ENCODE measurements around the gene DNAJB8.

DNA sequence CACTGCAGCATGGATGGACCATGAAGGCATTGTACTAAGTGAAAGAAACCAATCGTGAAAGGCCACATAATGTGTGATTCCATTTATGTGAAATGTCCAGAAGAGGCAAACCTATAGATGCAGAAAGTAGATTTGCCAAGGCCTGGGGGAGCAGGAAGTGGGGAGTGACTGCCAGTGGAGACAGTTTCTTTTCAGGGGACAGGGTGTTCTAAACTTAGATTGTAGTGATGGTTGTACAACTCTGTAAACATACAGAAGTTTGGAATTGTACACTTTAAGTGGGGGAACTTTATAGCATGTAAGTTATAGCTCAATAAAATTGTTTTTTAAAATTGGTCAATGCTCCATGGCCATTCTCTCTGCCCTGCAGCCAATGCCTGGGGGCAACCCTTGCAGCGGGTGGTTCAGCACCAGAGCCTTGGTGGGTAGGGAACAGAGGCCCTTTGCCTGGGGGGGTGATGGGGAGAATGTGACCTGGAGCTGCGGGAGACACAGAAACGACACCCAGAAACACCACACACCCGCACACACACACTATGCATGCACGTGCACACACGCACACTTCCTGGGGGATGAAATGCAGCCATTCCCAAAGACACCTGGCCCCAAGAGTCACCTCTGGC lies 43.1 kb downstream of the DNAJB8 start:
- no peak for TF ChIP-seq POLR2A (IDR thresholded peaks at IDR 0.05)
- TF ChIP-seq, protein P1, sequence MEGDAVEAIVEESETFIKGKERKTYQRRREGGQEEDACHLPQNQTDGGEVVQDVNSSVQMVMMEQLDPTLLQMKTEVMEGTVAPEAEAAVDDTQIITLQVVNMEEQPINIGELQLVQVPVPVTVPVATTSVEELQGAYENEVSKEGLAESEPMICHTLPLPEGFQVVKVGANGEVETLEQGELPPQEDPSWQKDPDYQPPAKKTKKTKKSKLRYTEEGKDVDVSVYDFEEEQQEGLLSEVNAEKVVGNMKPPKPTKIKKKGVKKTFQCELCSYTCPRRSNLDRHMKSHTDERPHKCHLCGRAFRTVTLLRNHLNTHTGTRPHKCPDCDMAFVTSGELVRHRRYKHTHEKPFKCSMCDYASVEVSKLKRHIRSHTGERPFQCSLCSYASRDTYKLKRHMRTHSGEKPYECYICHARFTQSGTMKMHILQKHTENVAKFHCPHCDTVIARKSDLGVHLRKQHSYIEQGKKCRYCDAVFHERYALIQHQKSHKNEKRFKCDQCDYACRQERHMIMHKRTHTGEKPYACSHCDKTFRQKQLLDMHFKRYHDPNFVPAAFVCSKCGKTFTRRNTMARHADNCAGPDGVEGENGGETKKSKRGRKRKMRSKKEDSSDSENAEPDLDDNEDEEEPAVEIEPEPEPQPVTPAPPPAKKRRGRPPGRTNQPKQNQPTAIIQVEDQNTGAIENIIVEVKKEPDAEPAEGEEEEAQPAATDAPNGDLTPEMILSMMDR (IDR thresholded peaks at IDR 0.05): no peak
